Ovary (tissue), 9 donors: ENCODE results near the gene CDH23. TPM values are rescaled to one million over a fixed set of nuclear protein-coding genes. Genes with fewer than 3 reads are reported as not detected.
A peak's percentile ranks its signal among the peaks of the same experiment; 100 is the strongest.

Experiments
- DNase-seq, 5 donors: peaks; one replicate each; pipeline ENCODE4 v3.0.0-alpha.2; 2019 to 2020
- H3K27ac ChIP-seq, 2 donors: fragments of 200-600 bp; one replicate each; pipeline versions ENCODE4 v1.5.1 to v1.8.0; 2019 to 2022
- H3K27me3 ChIP-seq: fragments of 200-600 bp; one replicate; pipeline ENCODE4 v1.8.0; 2022
- H3K36me3 ChIP-seq: fragments of 200-600 bp; sonication (generic); one replicate; pipeline ENCODE4 v1.5.1; 2019
- H3K4me1 ChIP-seq: one replicate; pipeline ENCODE4 v1.8.1; 2013; ENCODE audit warnings: mild to moderate bottlenecking, moderate library complexity; ENCODE audit not compliant: insufficient read depth
- H3K4me3 ChIP-seq: fragments of 200-600 bp; sonication (generic); one replicate; pipeline ENCODE4 v1.5.1; 2017
- H3K9me3 ChIP-seq, 2 donors: fragments of 200-600 bp in 1 of 2; sonication (generic) in 1 of 2; one replicate each; pipeline versions ENCODE4 v1.5.1 to v1.8.1; 2013 to 2019; ENCODE audit warnings: mild to moderate bottlenecking in 1 of 2, moderate library complexity in 1 of 2
- CTCF ChIP-seq, 3 donors: fragments of 450-650 bp in 2 of 3; fragments of 200-600 bp in 1 of 3; IDR thresholded peaks; one replicate each; pipeline versions ENCODE4 v1.5.1 to v1.8.0; 2016 to 2022; ENCODE audit warnings: antibody characterized with exemption in 3 of 3, mild to moderate bottlenecking in 1 of 3
- EP300 ChIP-seq: sonication (generic); formaldehyde crosslinking; IDR thresholded peaks from one replicate; pipeline ENCODE4 v1.6.1; 2017; ENCODE audit warnings: antibody characterized with exemption
- POLR2A ChIP-seq: fragments of 450-650 bp; IDR thresholded peaks from one replicate; pipeline ENCODE4 v1.6.1; 2017; ENCODE audit warnings: antibody characterized with exemption, mild to moderate bottlenecking, moderate library complexity
- WGBS, 3 donors: extraction: QIAGEN DNeasy Blood & Tissue Kit in 1 of 3; methylation state at CpG; one replicate each; pipeline versions ENCODE4 v1.1.5 to v1.1.7; 2013 to 2017; 5-methylcytosine and 5-hydroxymethylcytosine counted together
- intact Hi-C, 4 donors: fragments of 100-400 bp; cut with DNase I; formaldehyde crosslinking; loops; one replicate each; pipeline versions ENCODE4 v1.11.0 to v1.15.1; 2022 to 2023
- polyA plus RNA-seq, 2 donors: library from polyadenylated mRNA; stranded (reverse); fragments of 200-250 nt in 1 of 2; fragments of 350-450 nt in 1 of 2; fragmentation: Illumina TruSeq in 1 of 2; extraction: RNeasy Lipid Tissue Mini Kit (QIAGEN cat#74804) in 1 of 2; gene quantifications; one replicate each; pipeline ENCODE4 v1.2.3, GENCODE V29; 2013 to 2014
- total RNA-seq, 7 donors: library from RNA; depleted of rRNA in 2 of 7; stranded (reverse); fragments of >200 nt in 2 of 7; fragmentation: NEBNext Ultra II Directional in 3 of 7; extraction: Animal tissue kit (Norgen Biotek cat#: 25700) in 3 of 7; gene quantifications; one replicate each; pipeline versions ENCODE4 v1.1.0 to v1.2.4, GENCODE V29; 2016 to 2023
- donor health status: DM: no; HTN: no; CAD: no; lungs with moderate emphysema.
- donor health status: DM: no; HTN: no; CAD: no.
- donor health status: Bipolar disorder and iron deficiency.
- donor health status: DM: yes; HTN: yes; CAD: no.
- donor health status: DM: no; HTN: no; CAD: no.
- donor health status: DM: yes; HTN: yes; CAD: no.

CDH23 gene
- total and polyA plus RNA-seq, 9 donors: 7.5 to 108 (median 39.1) TPM

DNA sequence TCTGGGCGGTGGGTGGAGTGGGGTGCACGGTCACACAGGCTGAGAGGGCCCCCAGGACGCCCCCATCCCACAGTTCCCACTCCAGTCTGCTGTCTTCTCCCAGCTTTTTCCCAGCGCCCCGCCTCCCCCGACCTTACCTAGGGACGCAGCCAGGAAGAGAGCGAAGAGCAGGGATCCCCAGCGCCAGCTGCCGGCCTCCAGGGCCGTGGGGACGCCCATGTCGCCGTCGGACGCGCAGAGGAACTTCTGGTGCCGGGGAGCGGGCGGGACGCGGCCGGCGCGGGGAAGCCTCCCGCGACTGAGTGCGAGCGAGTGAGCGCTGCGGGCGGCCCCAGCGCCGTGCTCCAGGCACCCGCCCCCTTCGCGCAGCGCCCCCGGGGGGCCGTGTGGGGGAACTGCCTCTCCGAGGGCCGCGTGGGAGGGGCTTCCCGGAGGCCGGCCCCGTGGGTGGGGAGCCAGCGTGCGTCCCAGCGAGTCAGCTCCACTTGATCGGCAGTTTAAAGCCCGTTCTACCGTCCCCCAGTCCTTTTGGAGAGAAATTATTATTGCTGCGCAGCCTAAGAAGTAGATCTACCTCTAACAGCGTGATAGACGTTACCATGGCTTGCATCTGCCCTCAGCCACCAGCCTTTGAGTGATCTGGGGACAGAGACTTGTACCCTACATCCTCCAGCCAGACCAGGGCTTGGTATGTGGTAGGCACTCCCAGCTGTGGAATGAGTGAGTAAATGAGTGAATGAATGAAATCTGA lies 376.7 kb downstream of the CDH23 start, which contains the start of gene VSIR:
Gene VSIR (minus strand): TSS at position 300 of the 751 bp plus-strand sequence. CDS start 81 bp downstream, at position 219.
- peak within 1 kb of the TSS; percentile 84 for H3K4me3 ChIP-seq
- intact Hi-C loops: loop anchor here (2.0 to 10.0 kb wide), 6 partner anchors 46 to 391 kb away; partner anchors contain the start of gene CDH23 (in 1 of the 4)
- peaks cover 20% of the 10 kb centered on the region for H3K4me1 ChIP-seq
- no peaks in the 10 kb centered on the region for H3K36me3 ChIP-seq
- peak; percentile 90 to 97 (median 93) for DNase-seq
- no peaks in the 10 kb centered on the region for H3K9me3 ChIP-seq
- H3K27me3 ChIP-seq: no peaks in the 10 kb centered on the region
- TF ChIP-seq POLR2A (peak; percentile 95), EP300 (no peak), CTCF (IDR thresholded peaks at IDR 0.05) (peak; percentile 83 to 96 (median 88))
- H3K27ac ChIP-seq: peak within 1 kb of the TSS; percentile 79 to 87
- WGBS, 3 donors: 0 to 1% (median 1%) methylated on average over 31 to 55 of the region's 55 CpGs

DNA sequence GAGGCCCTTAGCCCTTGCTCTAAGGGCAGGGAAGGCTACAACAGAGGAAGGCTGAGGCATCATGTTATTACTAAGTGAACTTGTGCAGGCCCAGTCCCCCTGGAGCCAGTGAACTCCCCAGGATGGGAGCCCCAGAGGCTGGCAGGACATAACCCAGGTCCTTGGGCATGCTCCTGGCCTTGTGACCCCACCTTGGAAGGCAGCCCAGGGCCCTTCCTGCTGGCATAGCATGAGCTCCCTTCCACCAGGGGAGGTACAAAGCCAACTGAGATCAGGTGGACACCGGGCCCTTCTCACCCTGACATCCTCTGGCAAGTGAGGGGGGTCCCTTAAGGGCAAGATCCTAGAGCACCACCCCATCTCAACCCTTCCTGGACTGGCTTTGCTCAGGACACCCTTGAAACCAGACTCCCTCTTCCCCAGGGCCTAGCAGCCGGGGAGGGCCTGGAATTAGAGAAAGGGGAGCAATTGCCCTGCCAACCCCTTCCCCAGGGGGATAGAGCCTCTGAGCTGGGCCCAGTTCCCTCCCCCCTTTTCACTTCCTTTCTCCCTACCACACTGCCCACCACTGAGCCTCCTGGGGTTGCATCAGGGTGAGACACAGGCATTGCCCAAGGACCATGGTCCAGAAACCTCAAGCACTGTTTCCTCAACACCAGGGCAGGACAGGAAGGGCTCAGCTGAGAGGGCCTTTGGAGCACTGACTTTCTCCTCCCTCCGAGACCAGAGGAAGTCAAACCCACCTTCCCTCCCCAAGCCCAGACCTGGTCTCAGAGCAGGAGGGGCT lies 378.4 kb downstream of the CDH23 start:
- Histone ChIP-seq H3K27ac (no peak overlapping the region), H3K4me3 (no peak overlapping the region), H3K4me1 (peaks cover 16% of the 10 kb centered on the region), H3K9me3 (no peaks in the 10 kb centered on the region), H3K27me3 (no peaks in the 10 kb centered on the region), H3K36me3 (no peaks in the 10 kb centered on the region)
- TF ChIP-seq CTCF (IDR thresholded peaks at IDR 0.05) (no peak), POLR2A (no peak), EP300 (no peak)
- intact Hi-C loops: loop anchor here in 2 of 4 donors (5.0 to 10.0 kb wide), 4 partner anchors 48 to 393 kb away; partner anchors contain the start of gene CDH23 (in 1 of the 2)
- WGBS, 3 donors: 70 to 91% (median 74%) methylated on average over 3 of the region's 3 CpGs
- DNase-seq: peak in 2 of 5 donors; percentile 54 to 59

- Histone ChIP-seq H3K27ac (no peak overlapping the region), H3K36me3 (no peaks in the 10 kb centered on the region), H3K9me3 (no peaks in the 10 kb centered on the region), H3K27me3 (no peaks in the 10 kb centered on the region), H3K4me3 (no peak overlapping the region), H3K4me1 (peaks cover 7% of the 10 kb centered on the region)
- intact Hi-C loops: loop anchor here in 1 of 4 donors (10.0 kb wide), 1 partner anchor 382 kb away; the partner anchor contains the start of gene CDH23
- 60 to 74% (median 69%) methylated on average over 2 of the region's 2 CpGs for WGBS, 3 donors
- DNase-seq: peak in 1 of 5 donors; percentile 14
- TF ChIP-seq EP300 (no peak), POLR2A (no peak), CTCF (IDR thresholded peaks at IDR 0.05) (no peak)
Observed at GRCh38 chr10:71776481-71776925, 379.8 kb downstream of the CDH23 start.
